ENCODE measurements around the gene CCN5.

GRCh38 chr20:44714102-44714700 lies 968 bp upstream of the CCN5 start:
- TF ChIP-seq CHD4 (IDR thresholded peaks at IDR 0.05; ENCODE audit: borderline replicate concordance, low read length) = no peak
- TF ChIP-seq, protein P1, sequence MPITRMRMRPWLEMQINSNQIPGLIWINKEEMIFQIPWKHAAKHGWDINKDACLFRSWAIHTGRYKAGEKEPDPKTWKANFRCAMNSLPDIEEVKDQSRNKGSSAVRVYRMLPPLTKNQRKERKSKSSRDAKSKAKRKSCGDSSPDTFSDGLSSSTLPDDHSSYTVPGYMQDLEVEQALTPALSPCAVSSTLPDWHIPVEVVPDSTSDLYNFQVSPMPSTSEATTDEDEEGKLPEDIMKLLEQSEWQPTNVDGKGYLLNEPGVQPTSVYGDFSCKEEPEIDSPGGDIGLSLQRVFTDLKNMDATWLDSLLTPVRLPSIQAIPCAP (CRISPR knock-in tag; IDR thresholded peaks at IDR 0.05; ENCODE audit: low read depth) = no peak
